Prostate gland (tissue), 2 donors: ENCODE results near the gene APOA5. TPM values are rescaled to one million over a fixed set of nuclear protein-coding genes. Genes with fewer than 3 reads are reported as not detected.

Source experiments
- DNase-seq: peaks from one replicate; pipeline ENCODE4 v3.0.0-alpha.2; 2019; ENCODE audit warnings: low spot score
- H3K27ac ChIP-seq, 2 donors: fragments of 200-600 bp; sonication (generic); 2 replicates each; pipeline ENCODE4 v1.5.1; 2017 to 2019
- H3K27me3 ChIP-seq: fragments of 200-600 bp; sonication (generic); replicated peaks from 2 replicates; pipeline ENCODE4 v1.5.1; 2019; ENCODE audit not compliant: insufficient read depth
- H3K36me3 ChIP-seq, 2 donors: fragments of 200-600 bp; sonication (generic); 1 replicate in 1 of 2; 2 replicates in 1 of 2; pipeline versions ENCODE4 v1.5.1 to v1.8.1; 2017 to 2019
- H3K4me1 ChIP-seq: fragments of 200-600 bp; sonication (generic); replicated peaks from 2 replicates; pipeline ENCODE4 v1.5.1; 2019
- H3K4me3 ChIP-seq, 2 donors: fragments of 200-600 bp; sonication (generic); 2 replicates each; pipeline ENCODE4 v1.5.1; 2017 to 2019
- H3K9me3 ChIP-seq: fragments of 200-600 bp; sonication (generic); 2 replicates; pipeline ENCODE4 v1.5.1; 2017
- POLR2A ChIP-seq: fragments of 450-650 bp; IDR thresholded peaks from one replicate; pipeline ENCODE4 v1.6.1; 2016; ENCODE audit warnings: antibody characterized with exemption, mild to moderate bottlenecking
- POLR2AphosphoS5 ChIP-seq: sonication (generic); formaldehyde crosslinking; IDR thresholded peaks from one replicate; pipeline ENCODE4 v1.6.1; 2017; ENCODE audit warnings: antibody characterized with exemption
- WGBS: methylation state at CpG from one replicate; pipeline ENCODE4 v1.1.5; 2018; 5-methylcytosine and 5-hydroxymethylcytosine counted together
- intact Hi-C: fragments of 100-400 bp; cut with DNase I; formaldehyde crosslinking; loops from one replicate; pipeline ENCODE4 v1.14.2; 2022
- total RNA-seq, 2 donors: library from RNA; depleted of rRNA; stranded (reverse); fragments of >200 nt; gene quantifications; one replicate each; pipeline ENCODE4 v1.1.0, GENCODE V29; 2016
- TF ChIP-seq, protein P1 (sequence below), 4 experiments: fragments of 200-600 bp in 2 of 4; fragments of 450-650 bp in 2 of 4; sonication (generic) in 2 of 4; IDR thresholded peaks; 1 replicate in 3 of 4; 2 replicates in 1 of 4; pipeline ENCODE4 v1.5.1; 2016 to 2019; ENCODE audit warnings: antibody characterized with exemption in 4 of 4, mild to moderate bottlenecking in 2 of 4, moderate library complexity in 2 of 4

APOA5 gene
- total RNA-seq, 2 donors from 2014 or later: 0.87 TPM; not detected in 1

DNA sequence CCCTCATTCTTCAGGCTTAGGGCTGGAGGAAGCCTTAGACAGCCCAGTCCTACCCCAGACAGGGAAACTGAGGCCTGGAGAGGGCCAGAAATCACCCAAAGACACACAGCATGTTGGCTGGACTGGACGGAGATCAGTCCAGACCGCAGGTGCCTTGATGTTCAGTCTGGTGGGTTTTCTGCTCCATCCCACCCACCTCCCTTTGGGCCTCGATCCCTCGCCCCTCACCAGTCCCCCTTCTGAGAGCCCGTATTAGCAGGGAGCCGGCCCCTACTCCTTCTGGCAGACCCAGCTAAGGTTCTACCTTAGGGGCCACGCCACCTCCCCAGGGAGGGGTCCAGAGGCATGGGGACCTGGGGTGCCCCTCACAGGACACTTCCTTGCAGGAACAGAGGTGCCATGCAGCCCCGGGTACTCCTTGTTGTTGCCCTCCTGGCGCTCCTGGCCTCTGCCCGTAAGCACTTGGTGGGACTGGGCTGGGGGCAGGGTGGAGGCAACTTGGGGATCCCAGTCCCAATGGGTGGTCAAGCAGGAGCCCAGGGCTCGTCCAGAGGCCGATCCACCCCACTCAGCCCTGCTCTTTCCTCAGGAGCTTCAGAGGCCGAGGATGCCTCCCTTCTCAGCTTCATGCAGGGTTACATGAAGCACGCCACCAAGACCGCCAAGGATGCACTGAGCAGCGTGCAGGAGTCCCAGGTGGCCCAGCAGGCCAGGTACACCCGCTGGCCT is 38.7 kb upstream of the APOA5 start:
- Histone ChIP-seq H3K27me3 (no peaks in the 10 kb centered on the region), H3K36me3 (no peaks in the 10 kb centered on the region), H3K4me1 (no peaks in the 10 kb centered on the region), H3K27ac (no peak overlapping the region), H3K4me3 (no peak overlapping the region), H3K9me3 (no peaks in the 10 kb centered on the region)
- intact Hi-C loops: no loop called here
- 95% methylated on average over 14 of the region's 17 CpGs for WGBS
- DNase-seq: no peak
- TF ChIP-seq, protein P1, sequence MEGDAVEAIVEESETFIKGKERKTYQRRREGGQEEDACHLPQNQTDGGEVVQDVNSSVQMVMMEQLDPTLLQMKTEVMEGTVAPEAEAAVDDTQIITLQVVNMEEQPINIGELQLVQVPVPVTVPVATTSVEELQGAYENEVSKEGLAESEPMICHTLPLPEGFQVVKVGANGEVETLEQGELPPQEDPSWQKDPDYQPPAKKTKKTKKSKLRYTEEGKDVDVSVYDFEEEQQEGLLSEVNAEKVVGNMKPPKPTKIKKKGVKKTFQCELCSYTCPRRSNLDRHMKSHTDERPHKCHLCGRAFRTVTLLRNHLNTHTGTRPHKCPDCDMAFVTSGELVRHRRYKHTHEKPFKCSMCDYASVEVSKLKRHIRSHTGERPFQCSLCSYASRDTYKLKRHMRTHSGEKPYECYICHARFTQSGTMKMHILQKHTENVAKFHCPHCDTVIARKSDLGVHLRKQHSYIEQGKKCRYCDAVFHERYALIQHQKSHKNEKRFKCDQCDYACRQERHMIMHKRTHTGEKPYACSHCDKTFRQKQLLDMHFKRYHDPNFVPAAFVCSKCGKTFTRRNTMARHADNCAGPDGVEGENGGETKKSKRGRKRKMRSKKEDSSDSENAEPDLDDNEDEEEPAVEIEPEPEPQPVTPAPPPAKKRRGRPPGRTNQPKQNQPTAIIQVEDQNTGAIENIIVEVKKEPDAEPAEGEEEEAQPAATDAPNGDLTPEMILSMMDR (IDR thresholded peaks at IDR 0.05): no peak
- TF ChIP-seq POLR2A (no peak), POLR2AphosphoS5 (no peak)

DNA sequence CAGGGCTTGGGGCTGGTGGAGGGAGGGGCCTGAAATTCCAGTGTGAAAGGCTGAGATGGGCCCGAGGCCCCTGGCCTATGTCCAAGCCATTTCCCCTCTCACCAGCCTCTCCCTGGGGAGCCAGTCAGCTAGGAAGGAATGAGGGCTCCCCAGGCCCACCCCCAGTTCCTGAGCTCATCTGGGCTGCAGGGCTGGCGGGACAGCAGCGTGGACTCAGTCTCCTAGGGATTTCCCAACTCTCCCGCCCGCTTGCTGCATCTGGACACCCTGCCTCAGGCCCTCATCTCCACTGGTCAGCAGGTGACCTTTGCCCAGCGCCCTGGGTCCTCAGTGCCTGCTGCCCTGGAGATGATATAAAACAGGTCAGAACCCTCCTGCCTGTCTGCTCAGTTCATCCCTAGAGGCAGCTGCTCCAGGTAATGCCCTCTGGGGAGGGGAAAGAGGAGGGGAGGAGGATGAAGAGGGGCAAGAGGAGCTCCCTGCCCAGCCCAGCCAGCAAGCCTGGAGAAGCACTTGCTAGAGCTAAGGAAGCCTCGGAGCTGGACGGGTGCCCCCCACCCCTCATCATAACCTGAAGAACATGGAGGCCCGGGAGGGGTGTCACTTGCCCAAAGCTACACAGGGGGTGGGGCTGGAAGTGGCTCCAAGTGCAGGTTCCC is 38.0 kb upstream of the APOA5 start, which contains the start of gene APOC3:
APOC3 (plus strand) TSS at position 383 of the 659 bp plus-strand sequence. CDS start 676 bp downstream, outside the sequence.
- H3K4me3 ChIP-seq: no peak within 1 kb of the TSS
- no peak within 1 kb of the TSS for H3K27ac ChIP-seq
- no peaks in the 10 kb centered on the region for H3K36me3 ChIP-seq
- H3K9me3 ChIP-seq: no peaks in the 10 kb centered on the region
- WGBS: 72% methylated on average over 9 of the region's 9 CpGs
- no peaks in the 10 kb centered on the region for H3K4me1 ChIP-seq
- intact Hi-C loops: no loop called here
- no peak for DNase-seq
- TF ChIP-seq POLR2AphosphoS5 (no peak), POLR2A (no peak)
- TF ChIP-seq, protein P1 (IDR thresholded peaks at IDR 0.05): no peak
- no peaks in the 10 kb centered on the region for H3K27me3 ChIP-seq

DNA sequence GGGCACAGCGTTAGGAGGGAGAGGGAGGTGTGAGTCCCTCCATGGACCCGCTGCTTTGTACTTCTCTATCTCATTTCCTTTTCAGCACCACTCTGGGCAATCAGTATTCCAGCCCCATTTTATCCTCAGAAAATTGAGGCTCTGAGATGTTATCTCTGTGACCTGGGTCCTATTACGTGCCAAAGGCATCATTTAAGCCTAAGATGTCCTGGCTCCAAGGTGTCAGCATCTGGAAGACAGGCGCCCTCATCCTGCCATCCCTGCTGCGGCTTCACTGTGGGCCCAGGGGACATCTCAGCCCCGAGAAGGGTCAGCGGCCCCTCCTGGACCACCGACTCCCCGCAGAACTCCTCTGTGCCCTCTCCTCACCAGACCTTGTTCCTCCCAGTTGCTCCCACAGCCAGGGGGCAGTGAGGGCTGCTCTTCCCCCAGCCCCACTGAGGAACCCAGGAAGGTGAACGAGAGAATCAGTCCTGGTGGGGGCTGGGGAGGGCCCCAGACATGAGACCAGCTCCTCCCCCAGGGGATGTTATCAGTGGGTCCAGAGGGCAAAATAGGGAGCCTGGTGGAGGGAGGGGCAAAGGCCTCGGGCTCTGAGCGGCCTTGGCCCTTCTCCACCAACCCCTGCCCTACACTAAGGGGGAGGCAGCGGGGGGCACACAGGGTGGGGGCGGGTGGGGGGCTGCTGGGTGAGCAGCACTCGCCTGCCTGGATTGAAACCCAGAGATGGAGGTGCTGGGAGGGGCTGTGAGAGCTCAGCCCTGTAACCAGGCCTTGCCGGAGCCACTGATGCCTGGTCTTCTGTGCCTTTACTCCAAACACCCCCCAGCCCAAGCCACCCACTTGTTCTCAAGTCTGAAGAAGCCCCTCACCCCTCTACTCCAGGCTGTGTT is 37.2 kb upstream of the APOA5 start:
- Histone ChIP-seq H3K4me1 (no peaks in the 10 kb centered on the region), H3K27ac (no peak overlapping the region), H3K9me3 (no peaks in the 10 kb centered on the region), H3K4me3 (no peak overlapping the region), H3K27me3 (no peaks in the 10 kb centered on the region), H3K36me3 (no peaks in the 10 kb centered on the region)
- whole genome bisulfite sequencing: 65% methylated on average over 16 of the region's 16 CpGs
- intact Hi-C loops: no loop called here
- DNase-seq: no peak
- TF ChIP-seq POLR2A (no peak), POLR2AphosphoS5 (no peak)
- TF ChIP-seq, protein P1 (IDR thresholded peaks at IDR 0.05): no peak

DNA sequence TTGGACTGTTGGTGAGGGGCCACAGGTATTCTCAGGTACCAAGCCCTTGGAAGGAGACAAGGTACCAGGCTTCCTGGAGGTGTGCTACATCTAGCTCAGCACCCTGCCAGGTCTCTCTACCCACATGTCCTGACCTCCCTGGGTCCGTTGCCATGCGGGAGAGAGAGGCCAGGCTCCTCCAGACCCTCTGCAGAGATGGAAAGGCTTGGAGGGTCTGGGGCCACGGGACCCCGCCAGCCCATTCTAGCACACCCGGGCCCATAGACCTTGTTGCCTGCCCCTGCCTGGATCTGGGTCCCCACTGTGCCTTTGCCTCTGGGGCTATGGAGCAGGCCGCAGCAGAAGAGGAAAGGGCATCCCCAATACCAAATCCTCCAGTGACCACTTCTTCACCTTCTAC is 35.8 kb upstream of the APOA5 start:
- no peak for DNase-seq
- no peak overlapping the region for H3K27ac ChIP-seq
- 98% methylated on average over 6 of the region's 6 CpGs for WGBS
- no peaks in the 10 kb centered on the region for H3K36me3 ChIP-seq
- no peak overlapping the region for H3K4me3 ChIP-seq
- no peak for TF ChIP-seq POLR2A
- TF ChIP-seq POLR2AphosphoS5: no peak
- TF ChIP-seq, protein P1 (IDR thresholded peaks at IDR 0.05): no peak
- no peaks in the 10 kb centered on the region for H3K27me3 ChIP-seq
- H3K9me3 ChIP-seq: no peaks in the 10 kb centered on the region
- no peaks in the 10 kb centered on the region for H3K4me1 ChIP-seq
- intact Hi-C loops: no loop called here
